SJCRH30 (cell line): ENCODE results near the gene AGPAT1. TPM values are rescaled to one million over a fixed set of nuclear protein-coding genes. Genes with fewer than 3 reads are reported as not detected.
"Not testable (repeated sequence)": the region's sequence is repeated elsewhere in the genome, so short reads cannot be mapped to it uniquely, and the experiment has no call there.

Experiments
- DNase-seq, 2 experiments: peaks; one replicate each; pipeline ENCODE4 v3.0.0-alpha.2; 2015 to 2020
- H3K27ac ChIP-seq: fragments of 250-450 bp; sonication (Bioruptor Pico); 2 replicates; pipeline ENCODE4 v1.5.1; 2020; ENCODE audit warnings: mild to moderate bottlenecking, moderate library complexity
- H3K27me3 ChIP-seq: fragments of 250-450 bp; sonication (Bioruptor Pico); 2 replicates; pipeline ENCODE4 v1.5.1; 2020; ENCODE audit warnings: mild to moderate bottlenecking, moderate library complexity
- H3K36me3 ChIP-seq: fragments of 250-450 bp; sonication (Bioruptor Pico); 2 replicates; pipeline ENCODE4 v1.5.1; 2020; ENCODE audit warnings: mild to moderate bottlenecking, moderate library complexity
- H3K4me1 ChIP-seq: fragments of 250-450 bp; sonication (Bioruptor Pico); 2 replicates; pipeline ENCODE4 v1.5.1; 2020; ENCODE audit warnings: mild to moderate bottlenecking, moderate library complexity
- H3K4me3 ChIP-seq: fragments of 250-450 bp; sonication (Bioruptor Pico); 2 replicates; pipeline ENCODE4 v1.5.1; 2020; ENCODE audit warnings: mild to moderate bottlenecking, moderate library complexity
- H3K9me3 ChIP-seq: fragments of 250-450 bp; sonication (Bioruptor Pico); replicated peaks from 2 replicates; pipeline ENCODE4 v1.5.1; 2020; ENCODE audit warnings: mild to moderate bottlenecking, moderate library complexity
- total RNA-seq: library from RNA; depleted of rRNA; stranded (reverse); fragments of >200 nt; shearing (Covaris generic); gene quantifications from 2 replicates; pipeline ENCODE4 v1.2.3, GENCODE V29; 2014

Gene AGPAT1
- total RNA-seq, 1 experiment from 2014 or later: 70.3 TPM

DNA sequence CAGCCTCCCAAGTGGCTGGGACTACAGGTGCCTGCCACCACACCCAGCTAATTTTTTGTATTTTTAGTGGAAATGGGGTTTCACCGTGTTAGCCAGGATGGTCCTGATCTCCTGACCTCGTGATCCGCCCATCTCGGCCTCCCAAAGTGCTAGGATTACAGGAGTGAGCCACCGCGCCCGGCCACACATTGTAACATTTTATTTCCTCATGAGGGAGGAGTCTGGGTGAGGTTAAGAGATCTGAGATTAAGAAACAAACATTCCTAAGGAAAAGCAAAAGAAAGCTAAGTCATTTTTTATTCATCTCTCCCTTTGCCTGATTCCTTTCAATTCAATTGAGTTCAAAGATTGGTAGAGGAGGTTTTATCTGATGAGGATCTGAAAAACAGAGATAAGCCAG is 31.6 kb downstream of the AGPAT1 start:
- not testable (repeated sequence) for H3K4me1 ChIP-seq, H3K27me3 ChIP-seq, H3K36me3 ChIP-seq, H3K27ac ChIP-seq, H3K4me3 ChIP-seq, DNase-seq, H3K9me3 ChIP-seq

GRCh38 chr6:32140420-32141046 is 35.4 kb downstream of the AGPAT1 start:
- Histone ChIP-seq H3K27ac (no peak overlapping the region), H3K36me3 (no peaks in the 10 kb centered on the region), H3K4me1 (no peaks in the 10 kb centered on the region), H3K9me3 (no peaks in the 10 kb centered on the region), H3K27me3 (no peaks in the 10 kb centered on the region), H3K4me3 (no peak overlapping the region)
- DNase-seq: no peak

DNA sequence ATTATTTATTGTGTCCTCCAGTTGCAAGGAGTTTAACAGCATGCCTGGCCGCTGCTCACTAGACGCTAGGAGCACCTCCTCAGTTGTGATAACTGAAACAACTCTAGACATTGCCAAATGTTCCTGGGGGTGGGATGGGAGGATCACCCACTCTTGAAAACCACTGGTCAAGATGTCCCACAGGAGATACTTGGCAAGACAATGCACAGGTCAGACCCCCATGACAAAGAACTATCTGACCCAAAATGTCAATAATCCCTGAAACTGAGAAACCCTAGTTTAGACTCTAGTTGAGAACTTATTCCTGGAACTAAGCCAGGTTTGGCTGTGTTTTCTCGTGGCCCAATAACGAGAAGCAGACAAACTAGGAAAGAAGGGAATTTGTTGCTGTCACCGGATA is 36.3 kb downstream of the AGPAT1 start:
- no peak for DNase-seq
- no peak overlapping the region for H3K4me3 ChIP-seq
- H3K27ac ChIP-seq: no peak overlapping the region
- H3K4me1 ChIP-seq: no peaks in the 10 kb centered on the region
- H3K27me3 ChIP-seq: no peaks in the 10 kb centered on the region
- no peaks in the 10 kb centered on the region for H3K36me3 ChIP-seq
- no peaks in the 10 kb centered on the region for H3K9me3 ChIP-seq

DNA sequence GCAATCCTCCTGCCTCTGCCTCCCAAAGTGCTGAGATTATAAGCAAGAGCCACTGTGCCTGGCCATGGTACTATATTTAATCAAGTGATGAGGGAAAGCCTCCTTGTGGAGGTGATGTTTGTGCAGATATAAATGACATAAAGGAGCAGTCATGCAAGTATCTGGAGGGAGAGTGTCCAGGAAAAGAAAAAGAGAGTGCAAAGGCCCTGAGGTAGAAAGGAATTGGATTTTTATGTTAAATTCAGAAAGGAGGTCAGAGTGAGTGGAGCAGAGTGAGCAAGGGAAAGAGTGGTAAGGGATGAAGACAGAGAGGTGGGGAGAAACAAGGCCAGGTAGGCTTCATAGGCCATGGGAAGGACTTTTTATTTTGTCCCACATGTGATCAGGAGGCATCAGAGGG is 38.4 kb downstream of the AGPAT1 start:
- Histone ChIP-seq H3K27me3 (no peaks in the 10 kb centered on the region), H3K36me3 (no peaks in the 10 kb centered on the region), H3K27ac (no peak overlapping the region), H3K4me3 (no peak overlapping the region), H3K4me1 (no peaks in the 10 kb centered on the region), H3K9me3 (no peaks in the 10 kb centered on the region)
- DNase-seq: no peak

DNA sequence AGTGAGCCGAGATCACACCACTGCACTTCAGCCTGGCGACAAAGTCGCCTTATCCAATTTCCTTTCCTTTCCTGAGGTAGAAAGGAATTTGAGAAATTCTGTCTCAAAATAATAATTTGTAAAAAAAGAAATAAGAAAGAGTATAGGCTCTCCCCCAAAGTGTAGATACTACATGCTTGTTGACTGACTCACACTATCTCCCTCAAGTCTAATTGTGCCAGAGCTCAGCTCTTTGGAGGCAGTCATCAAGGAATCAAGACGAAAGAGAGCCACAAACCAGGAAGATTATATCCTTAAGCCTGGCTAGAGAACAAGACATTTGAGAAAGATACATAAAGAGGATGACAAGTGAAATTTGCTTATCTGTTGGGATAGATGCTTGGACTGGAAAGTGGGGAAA is 42.1 kb downstream of the AGPAT1 start:
- no peak overlapping the region for H3K4me3 ChIP-seq
- no peak for DNase-seq
- H3K27ac ChIP-seq: no peak overlapping the region
- no peaks in the 10 kb centered on the region for H3K36me3 ChIP-seq
- no peaks in the 10 kb centered on the region for H3K27me3 ChIP-seq
- H3K9me3 ChIP-seq: no peaks in the 10 kb centered on the region
- H3K4me1 ChIP-seq: no peaks in the 10 kb centered on the region

GRCh38 chr6:32132110-32132509 is 43.8 kb downstream of the AGPAT1 start:
- Histone ChIP-seq H3K27ac (no peak overlapping the region), H3K4me1 (peaks cover 3% of the 10 kb centered on the region; the same call in 1 of the 2 replicates), H3K4me3 (no peak overlapping the region)

GRCh38 chr6:32131439-32131948 is 44.4 kb downstream of the AGPAT1 start:
- no peak overlapping the region for H3K27ac ChIP-seq
- H3K27me3 ChIP-seq: no peaks in the 10 kb centered on the region
- H3K36me3 ChIP-seq: no peaks in the 10 kb centered on the region
- peaks cover 3% of the 10 kb centered on the region; the same call in 1 of the 2 replicates for H3K4me1 ChIP-seq
- no peaks in the 10 kb centered on the region for H3K9me3 ChIP-seq
- DNase-seq: no peak
- H3K4me3 ChIP-seq: no peak overlapping the region

More at GRCh38 chr6:32132110-32132509, 43.8 kb downstream of the AGPAT1 start:
- DNase-seq: no peak
- H3K27me3 ChIP-seq: no peaks in the 10 kb centered on the region
- no peaks in the 10 kb centered on the region for H3K9me3 ChIP-seq
- no peaks in the 10 kb centered on the region for H3K36me3 ChIP-seq

DNA sequence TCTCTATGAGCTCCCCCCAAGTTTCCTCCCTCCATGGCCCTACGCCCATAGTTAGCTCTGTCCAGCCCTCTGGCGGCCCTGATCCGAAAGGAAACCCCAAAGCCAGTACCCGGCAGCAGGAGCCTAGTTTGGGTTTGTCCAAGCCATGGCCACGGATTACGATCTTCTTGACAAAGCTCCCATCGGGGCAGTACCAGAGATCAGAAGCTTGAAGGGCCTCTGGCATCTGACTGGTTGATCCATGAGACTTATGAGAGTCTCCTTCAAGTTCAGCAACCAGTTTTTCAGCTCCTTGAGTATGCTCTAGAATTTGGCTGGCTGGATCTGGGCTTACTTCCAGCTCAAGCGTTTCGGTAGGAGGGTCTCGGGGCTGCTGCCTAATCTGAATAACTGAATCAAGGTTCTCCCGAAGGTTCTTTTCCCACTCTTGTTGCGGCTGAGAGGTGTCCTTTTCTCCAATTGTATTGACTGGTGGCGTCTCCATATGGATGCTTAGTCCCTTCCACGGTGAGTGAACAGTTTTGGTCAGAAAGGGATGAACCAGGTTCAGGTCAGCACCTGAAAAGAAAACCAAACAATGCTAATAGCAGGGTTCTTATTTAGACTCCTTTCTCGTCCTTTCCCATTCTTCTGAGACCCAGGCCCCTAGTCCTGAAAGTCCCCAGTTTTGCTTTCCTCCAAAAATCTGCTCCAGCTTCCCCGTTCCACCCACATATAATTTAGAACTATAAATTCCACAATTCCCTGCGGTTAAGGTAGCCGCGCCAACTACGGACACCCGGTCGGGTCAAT is 46.4 kb downstream of the AGPAT1 start:
- no peak for DNase-seq
- peak overlapping the region; percentile 65 for H3K4me3 ChIP-seq
- H3K27ac ChIP-seq: peak overlapping the region; percentile 50; the same call in 1 of the 2 replicates
- H3K4me1 ChIP-seq: peaks cover 3% of the 10 kb centered on the region; the same call in 1 of the 2 replicates
- 0 out of 2 replicates have a peak, but pooled peaks cover 3% of the 10 kb centered on the region for H3K36me3 ChIP-seq
- H3K27me3 ChIP-seq: no peaks in the 10 kb centered on the region
- no peaks in the 10 kb centered on the region for H3K9me3 ChIP-seq

DNA sequence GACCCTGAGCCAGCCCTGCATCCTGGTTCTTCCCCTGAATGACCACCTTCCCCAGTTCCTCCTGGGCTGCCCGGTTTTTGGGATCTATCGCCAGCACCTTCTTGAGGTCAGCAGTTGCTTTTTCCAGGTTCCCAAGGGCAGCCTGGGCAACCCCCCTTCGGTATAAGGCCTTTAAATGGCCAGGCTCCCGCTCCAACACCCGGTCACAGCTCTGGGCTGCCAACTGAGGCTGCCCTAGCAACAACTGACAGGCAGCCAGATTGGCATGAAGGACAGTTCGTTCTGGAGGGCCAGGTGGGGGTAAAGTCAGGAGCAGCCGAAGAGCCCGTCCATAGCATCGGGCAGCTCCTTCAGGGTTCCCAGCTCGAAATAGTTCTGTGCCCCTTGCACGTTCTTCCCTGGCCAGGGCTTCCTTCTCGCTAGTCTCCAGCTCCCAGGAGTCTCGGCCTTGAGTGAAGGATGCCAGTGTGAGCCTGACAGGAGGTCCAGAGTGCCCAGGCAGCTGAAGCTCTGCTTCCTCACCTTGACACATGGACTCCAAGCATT is 47.1 kb downstream of the AGPAT1 start:
- Histone ChIP-seq H3K27ac (no peak overlapping the region), H3K4me1 (peaks cover 3% of the 10 kb centered on the region; the same call in 1 of the 2 replicates), H3K36me3 (0 out of 2 replicates have a peak, but pooled peaks cover 6% of the 10 kb centered on the region), H3K27me3 (no peaks in the 10 kb centered on the region), H3K9me3 (no peaks in the 10 kb centered on the region), H3K4me3 (no peak overlapping the region)
- DNase-seq: no peak

DNA sequence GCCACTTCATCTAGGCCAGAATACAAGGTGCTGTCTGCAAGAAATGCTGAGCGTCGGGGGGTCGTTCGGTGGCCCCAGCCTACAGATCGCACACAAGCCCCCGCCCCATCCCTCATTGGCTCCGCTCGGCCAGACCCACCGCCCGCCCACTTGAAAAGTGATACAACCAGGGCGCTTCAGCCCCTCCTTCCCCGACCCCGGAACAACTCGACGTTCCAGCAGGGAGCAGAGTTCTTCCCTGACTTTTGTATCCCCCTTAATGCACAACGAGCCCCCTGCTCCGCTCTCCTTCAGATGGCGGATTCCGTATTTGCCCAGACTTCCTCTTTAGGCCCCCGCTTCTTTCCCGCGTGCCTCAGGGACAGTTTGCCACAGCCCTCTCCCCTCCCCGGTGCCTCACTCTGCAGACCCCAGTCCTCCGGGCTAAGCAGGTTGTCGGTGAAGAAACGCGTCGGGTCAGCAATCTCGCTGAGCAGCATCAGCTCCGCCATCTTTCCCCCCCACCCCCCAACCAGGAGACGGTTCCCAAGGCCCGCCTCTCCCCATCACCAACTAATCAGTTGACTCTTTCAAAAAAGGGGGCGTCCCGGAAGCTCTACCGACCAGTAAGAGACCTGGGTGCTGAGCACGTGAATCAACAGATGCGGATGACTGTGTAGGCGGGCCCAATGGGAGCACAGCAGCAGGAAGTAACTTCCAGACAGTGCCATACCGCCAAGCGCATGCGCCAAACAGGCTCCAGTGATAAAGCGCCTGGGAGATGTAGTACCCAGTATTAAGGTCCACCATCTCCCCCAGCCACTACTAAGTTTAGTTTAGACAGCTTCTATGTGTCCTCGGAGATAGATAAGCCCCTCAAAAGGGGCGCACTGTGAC is 47.9 kb downstream of the AGPAT1 start, which contains the start of gene ATF6B:
TSS of gene ATF6B (minus strand) at position 530 of the 876 bp plus-strand sequence. CDS start at position 491, 39 bp downstream.
- DNase-seq: peak; percentile 98 to 99
- H3K4me3 ChIP-seq: peak within 1 kb of the TSS; percentile 90
- H3K4me1 ChIP-seq: peaks cover 3% of the 10 kb centered on the region; the same call in 1 of the 2 replicates
- H3K36me3 ChIP-seq: 0 out of 2 replicates have a peak, but pooled peaks cover 10% of the 10 kb centered on the region
- peak within 1 kb of the TSS; percentile 78 for H3K27ac ChIP-seq
- no peaks in the 10 kb centered on the region for H3K27me3 ChIP-seq
- H3K9me3 ChIP-seq: no peaks in the 10 kb centered on the region

- peak overlapping the region; percentile 90 for H3K4me3 ChIP-seq
- peaks cover 3% of the 10 kb centered on the region; the same call in 1 of the 2 replicates for H3K4me1 ChIP-seq
- 0 out of 2 replicates have a peak, but pooled peaks cover 10% of the 10 kb centered on the region for H3K36me3 ChIP-seq
- H3K27ac ChIP-seq: peak overlapping the region; percentile 78; the same call in 1 of the 2 replicates
- H3K27me3 ChIP-seq: no peaks in the 10 kb centered on the region
- no peaks in the 10 kb centered on the region for H3K9me3 ChIP-seq
- DNase-seq: no peak
Measured at GRCh38 chr6:32127409-32127716, 48.5 kb downstream of the AGPAT1 start.

DNA sequence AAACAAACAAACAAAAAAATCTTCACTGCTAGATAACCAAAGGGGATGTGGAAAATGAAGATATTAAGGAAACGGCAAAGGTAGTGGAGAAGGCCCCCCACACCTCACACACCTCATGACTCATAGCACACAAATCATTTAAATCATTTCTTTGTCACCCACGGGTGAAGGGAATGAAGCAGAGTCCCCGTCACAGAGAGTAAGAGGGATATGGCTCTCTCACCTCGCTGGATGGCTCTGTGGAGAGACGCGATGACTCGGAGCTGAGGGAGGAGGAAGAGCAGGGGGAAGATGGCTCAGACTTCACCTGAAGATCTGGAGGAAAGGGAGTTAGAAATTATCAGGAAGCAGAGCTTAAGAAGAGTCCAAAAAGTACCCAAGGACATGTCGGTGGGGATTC is 49.0 kb downstream of the AGPAT1 start:
- Histone ChIP-seq H3K36me3 (0 out of 2 replicates have a peak, but pooled peaks cover 10% of the 10 kb centered on the region), H3K4me3 (peak overlapping the region; percentile 90), H3K4me1 (peaks cover 3% of the 10 kb centered on the region; the same call in 1 of the 2 replicates), H3K27me3 (no peaks in the 10 kb centered on the region), H3K9me3 (no peaks in the 10 kb centered on the region), H3K27ac (no peak overlapping the region)
- no peak for DNase-seq

DNA sequence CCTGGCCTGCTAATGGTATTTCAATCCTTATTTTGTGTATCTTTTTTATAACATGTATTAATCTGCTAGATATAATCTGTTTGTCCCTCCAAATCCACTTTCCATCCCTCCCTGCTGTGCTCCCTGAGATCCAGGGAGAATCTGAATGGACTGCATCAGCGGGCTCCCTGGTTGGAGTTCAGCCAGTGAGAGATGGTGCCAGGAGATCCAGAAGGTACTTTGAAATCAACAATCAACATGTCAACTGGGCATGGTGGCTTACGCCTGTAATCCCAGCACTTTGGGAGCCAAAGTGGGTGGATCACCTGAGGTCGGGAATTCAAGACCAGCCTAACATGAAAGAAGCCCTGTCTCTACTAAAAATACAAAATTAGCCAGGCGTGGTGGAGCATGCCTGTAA is 52.2 kb downstream of the AGPAT1 start:
- Histone ChIP-seq H3K4me1 (peaks cover 3% of the 10 kb centered on the region; the same call in 1 of the 2 replicates), H3K27me3 (no peaks in the 10 kb centered on the region), H3K4me3 (no peak overlapping the region), H3K27ac (no peak overlapping the region), H3K36me3 (peaks cover 17% of the 10 kb centered on the region), H3K9me3 (no peaks in the 10 kb centered on the region)
- DNase-seq: no peak

DNA sequence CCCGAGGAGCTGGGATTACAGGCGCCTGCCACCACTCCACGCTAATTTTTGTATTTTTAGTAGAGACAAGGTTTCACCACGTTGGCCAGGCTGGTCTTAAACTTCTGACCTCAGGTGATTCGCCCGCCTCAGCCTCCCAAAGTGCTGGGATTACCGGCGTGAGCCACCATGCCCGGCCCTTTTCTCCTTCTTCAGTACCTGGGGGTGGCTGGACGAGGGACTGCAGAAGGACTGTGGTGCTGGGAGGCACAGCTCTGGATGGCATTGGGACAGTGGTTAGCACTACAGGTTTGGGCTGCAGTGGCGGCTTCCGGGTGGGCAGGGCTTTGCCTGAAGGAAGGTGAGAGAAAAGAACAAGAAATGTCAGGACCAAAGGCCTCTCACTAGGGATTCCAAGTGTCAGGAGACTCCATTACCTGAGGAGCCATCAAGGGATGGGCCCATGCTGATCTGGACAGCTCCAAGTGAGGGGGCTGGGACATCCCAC is 55.3 kb downstream of the AGPAT1 start:
- Histone ChIP-seq H3K9me3 (no peaks in the 10 kb centered on the region), H3K27me3 (no peaks in the 10 kb centered on the region), H3K36me3 (peaks cover 31% of the 10 kb centered on the region), H3K4me3 (no peak overlapping the region), H3K4me1 (no peaks in the 10 kb centered on the region), H3K27ac (no peak overlapping the region)
- no peak for DNase-seq
